Measurements from ENCODE around the gene CLCNKB.
"Not testable (repeated sequence)": the region's sequence is repeated elsewhere in the genome, so short reads cannot be mapped to it uniquely, and the experiment has no call there.

- TF ChIP-seq CTCF, EZH2phosphoT487, EZH2 (IDR thresholded peaks at IDR 0.05): not testable (repeated sequence)
These were observed 19.1 kb downstream of the CLCNKB start for GRCh38 chr1:16062687-16063075.
